A549 (cell line): ENCODE data around the gene BCAS3. TPM values are rescaled to one million over a fixed set of nuclear protein-coding genes. Genes with fewer than 3 reads are reported as not detected.

ENCODE experiments used
- ATAC-seq, 2 experiments: fragments of 200-7000 bp in 1 of 2; fragments of >200 bp in 1 of 2; cut with Nextera tagmentation in 1 of 2; cut with Tn5 transposase in 1 of 2; 3 replicates each; pipeline versions ENCODE4 v1.8.0 to v1.9.1; 2018 to 2020; ENCODE audit warnings: mild to moderate bottlenecking in 1 of 2, moderate library complexity in 1 of 2
- CTCF ChIA-PET: fragments of 300-600 bp; sonication (Branson Sonifier 250); formaldehyde crosslinking; extraction: SDS; loops from one replicate; lab custom pipeline; 2021; ENCODE audit warnings: antibody characterized with exemption, inconsistent platforms; lab: Yijun Ruan, JAX
- POLR2A ChIA-PET: fragments of 350-600 bp; formaldehyde crosslinking; extraction: SDS; loops from one replicate; lab custom pipeline; 2021; ENCODE audit warnings: antibody characterized with exemption, inconsistent platforms; lab: Yijun Ruan, JAX
- DNase-seq, 2 experiments: peaks; one replicate each; pipeline versions ENCODE4 v3.0.0 to v3.0.0-alpha.2; 2011 to 2016; ENCODE audit warnings: low read depth in 1 of 2, low spot score in 1 of 2
- FAIRE-seq: peaks from 2 replicates; lab custom pipeline; 2011; peaks lifted over from hg19 to GRCh38; lab: Jason Lieb, UNC
- H3K27ac ChIP-seq, 2 experiments: fragments of >200 bp; sonication (Bioruptor Twin); formaldehyde crosslinking; 3 replicates each; pipeline ENCODE4 v1.5.1; 2016 to 2017
- H3K4me1 ChIP-seq: fragments of >200 bp; sonication (Bioruptor Twin); formaldehyde crosslinking; 3 replicates; pipeline ENCODE4 v1.6.1; 2016
- H3K4me2 ChIP-seq: fragments of >200 bp; sonication (Bioruptor Twin); formaldehyde crosslinking; 3 replicates; pipeline ENCODE4 v1.6.1; 2016
- H3K4me3 ChIP-seq: fragments of >200 bp; sonication (Bioruptor Twin); formaldehyde crosslinking; 3 replicates; pipeline ENCODE4 v1.5.1; 2016
- H3K9me3 ChIP-seq: fragments of >200 bp; sonication (Bioruptor Twin); formaldehyde crosslinking; 3 replicates; pipeline ENCODE4 v1.6.1; 2016
- CHD2 ChIP-seq: fragments of 150-350 bp; IDR thresholded peaks from 2 replicates; pipeline ENCODE4 v1.6.1; 2014; ENCODE audit warnings: low read length; ENCODE audit not compliant: partially characterized antibody
- CTCF ChIP-seq: fragments of >200 bp; sonication (Bioruptor Twin); formaldehyde crosslinking; IDR thresholded peaks from 3 replicates; pipeline ENCODE4 v1.5.1; 2016
- E2F6 ChIP-seq: IDR thresholded peaks from 2 replicates; pipeline ENCODE4 v1.6.1; 2012; ENCODE audit warnings: low read depth, borderline replicate concordance
- EHMT2 ChIP-seq: fragments of 200-600 bp; sonication (generic); IDR thresholded peaks from 2 replicates; pipeline ENCODE4 v1.6.1; 2016; ENCODE audit warnings: antibody characterized with exemption, low read depth, mild to moderate bottlenecking, moderate library complexity
- EP300 ChIP-seq, 2 experiments: fragments of >200 bp; sonication (Bioruptor Twin); formaldehyde crosslinking; IDR thresholded peaks; 2 replicates in 1 of 2; 3 replicates in 1 of 2; pipeline ENCODE4 v1.6.1; 2016 to 2017
- FOSL2 ChIP-seq, 2 experiments: fragments of 450-650 bp in 1 of 2; fragments of >200 bp in 1 of 2; sonication (Bioruptor Twin) in 1 of 2; formaldehyde crosslinking; IDR thresholded peaks; 2 replicates each; pipeline versions ENCODE4 v1.5.0 to v1.6.1; 2016 to 2020; ENCODE audit warnings: mild to moderate bottlenecking in 1 of 2, moderate library complexity in 1 of 2
- HOXB13 ChIP-seq: fragments of 250-450 bp; sonication (Bioruptor Pico); IDR thresholded peaks from 2 replicates; pipeline ENCODE4 v1.5.0; 2020; ENCODE audit warnings: low read depth, mild to moderate bottlenecking, moderate library complexity
- JUNB ChIP-seq: fragments of >200 bp; sonication (Bioruptor Twin); formaldehyde crosslinking; IDR thresholded peaks from 2 replicates; pipeline ENCODE4 v1.6.1; 2016
- KDM1A ChIP-seq: fragments of 200-600 bp; sonication (generic); IDR thresholded peaks from 2 replicates; pipeline ENCODE4 v1.6.1; 2016; ENCODE audit warnings: low read depth, mild to moderate bottlenecking
- MAFK ChIP-seq: fragments of 450-650 bp; IDR thresholded peaks from 2 replicates; pipeline ENCODE4 v1.6.1; 2014; ENCODE audit not compliant: partially characterized antibody
- MAX ChIP-seq: IDR thresholded peaks from 2 replicates; pipeline ENCODE4 v1.6.1; 2012
- MYC ChIP-seq: IDR thresholded peaks from 2 replicates; pipeline ENCODE4 v1.6.1; 2012; ENCODE audit warnings: mild to moderate bottlenecking, inconsistent platforms, low read length, improper control_type of control experiment, borderline replicate concordance
- NR3C1 ChIP-seq: fragments of >200 bp; sonication (Bioruptor Twin); formaldehyde crosslinking; IDR thresholded peaks from 3 replicates; pipeline ENCODE4 v1.6.1; 2017
- PBX3 ChIP-seq: IDR thresholded peaks from 2 replicates; pipeline ENCODE4 v1.6.1; 2012
- RAD21 ChIP-seq, 2 experiments: fragments of >200 bp in 1 of 2; sonication (Bioruptor Twin) in 1 of 2; formaldehyde crosslinking in 1 of 2; IDR thresholded peaks in 1 of 2; conservative IDR thresholded peaks in 1 of 2; 2 replicates in 1 of 2; 3 replicates in 1 of 2; pipeline ENCODE4 v1.6.1; 2012 to 2018; ENCODE audit warnings: inconsistent platforms in 1 of 2
- SMC3 ChIP-seq: fragments of >200 bp; sonication (Bioruptor Twin); formaldehyde crosslinking; IDR thresholded peaks from 3 replicates; pipeline ENCODE4 v1.6.1; 2018; ENCODE audit warnings: inconsistent platforms
- TP53 ChIP-seq: fragments of 250-450 bp; sonication (Bioruptor Pico); IDR thresholded peaks from 2 replicates; pipeline ENCODE4 v1.5.0; 2021; ENCODE audit warnings: mild to moderate bottlenecking, moderate library complexity
- ZFP36 ChIP-seq: fragments of 450-650 bp; IDR thresholded peaks from 2 replicates; pipeline ENCODE4 v1.6.1; 2014; ENCODE audit warnings: borderline replicate concordance; ENCODE audit not compliant: partially characterized antibody
- ZNF302 ChIP-seq: fragments of 250-450 bp; sonication (Bioruptor Pico); IDR thresholded peaks from 2 replicates; pipeline ENCODE4 v1.9.0; 2021; ENCODE audit warnings: inconsistent platforms, mild to moderate bottlenecking, moderate library complexity
- ZSCAN20 ChIP-seq: fragments of 250-450 bp; sonication (Bioruptor Pico); IDR thresholded peaks from 2 replicates; pipeline ENCODE4 v1.8.0; 2022; ENCODE audit warnings: mild to moderate bottlenecking, moderate library complexity
- WGBS: methylation state at CpG from one replicate; pipeline ENCODE4 v1.1.6; 2017; ENCODE audit errors: missing lambda C conversion rate; 5-methylcytosine and 5-hydroxymethylcytosine counted together
- polyA plus RNA-seq, 4 experiments: library from polyadenylated mRNA; depleted of rRNA in 3 of 4; stranded (reverse); fragments of >200 nt; fragmentation: RNase III in 1 of 4; extraction: RNeasy Plus Mini Kit Qiagen cat#74134 plus additional on column Dnase treatment in 1 of 4; gene quantifications; 2 replicates in 3 of 4; 3 replicates in 1 of 4; pipeline ENCODE4 v1.2.3, GENCODE V29; 2011 to 2017
- TF ChIP-seq, protein P1 (sequence below): fragments of >200 bp; sonication (Bioruptor Twin); formaldehyde crosslinking; IDR thresholded peaks from 3 replicates; pipeline ENCODE4 v1.6.1; 2016
- TF ChIP-seq, protein P2 (sequence below): fragments of 150-350 bp; IDR thresholded peaks from 2 replicates; pipeline ENCODE4 v1.6.1; 2014; ENCODE audit warnings: low read depth, mild to moderate bottlenecking, low read length
- TF ChIP-seq, protein P3 (sequence below): fragments of >200 bp; sonication (Bioruptor Twin); formaldehyde crosslinking; IDR thresholded peaks from 2 replicates; pipeline ENCODE4 v1.6.1; 2016

The BCAS3 gene
- polyA plus RNA-seq, 2 of the 4 experiments (the other 2 are of a cell fraction) = 14.7 to 43.4 TPM

DNA sequence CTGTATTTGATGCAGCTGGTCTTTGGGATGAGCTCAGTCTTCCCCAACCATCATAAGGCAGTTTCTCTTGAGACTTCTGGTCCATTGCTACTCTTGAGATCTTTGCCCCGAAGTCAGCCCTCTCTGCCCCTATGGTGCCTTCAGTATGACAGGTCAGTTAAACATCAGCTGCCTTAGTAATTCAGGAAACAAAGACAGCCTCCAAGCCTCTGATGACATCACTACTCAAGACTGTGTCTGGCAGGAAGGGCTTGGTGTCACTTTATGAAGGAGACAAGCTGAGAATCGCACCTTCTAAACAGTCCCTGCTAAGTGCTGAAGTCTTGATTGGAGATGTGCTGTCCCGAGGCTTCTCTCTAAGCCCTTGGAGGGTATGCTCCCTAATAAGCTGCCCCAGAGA lies 617.1 kb downstream of the BCAS3 start:
- ATAC-seq (peak; percentile 88 to 92), DNase-seq (peak; percentile 50 to 72), FAIRE-seq (no peak)
- 2% methylated on average over 3 of the region's 3 CpGs for WGBS
- peak overlapping the region; percentile 59 for H3K4me2 ChIP-seq
- peaks cover 15% of the 10 kb centered on the region for H3K4me1 ChIP-seq
- peak overlapping the region; percentile 37 to 50; a peak in 3 of 6 replicates for H3K27ac ChIP-seq
- POLR2A ChIA-PET = no interaction called here
- no peak overlapping the region for H3K4me3 ChIP-seq
- CTCF ChIA-PET = interaction anchor here (1.9 kb wide), 1 partner anchor 13 kb away, joined by 10 read pairs; no protein-coding TSS in a partner anchor
- H3K9me3 ChIP-seq = no peaks in the 10 kb centered on the region
- TF ChIP-seq, protein P1, sequence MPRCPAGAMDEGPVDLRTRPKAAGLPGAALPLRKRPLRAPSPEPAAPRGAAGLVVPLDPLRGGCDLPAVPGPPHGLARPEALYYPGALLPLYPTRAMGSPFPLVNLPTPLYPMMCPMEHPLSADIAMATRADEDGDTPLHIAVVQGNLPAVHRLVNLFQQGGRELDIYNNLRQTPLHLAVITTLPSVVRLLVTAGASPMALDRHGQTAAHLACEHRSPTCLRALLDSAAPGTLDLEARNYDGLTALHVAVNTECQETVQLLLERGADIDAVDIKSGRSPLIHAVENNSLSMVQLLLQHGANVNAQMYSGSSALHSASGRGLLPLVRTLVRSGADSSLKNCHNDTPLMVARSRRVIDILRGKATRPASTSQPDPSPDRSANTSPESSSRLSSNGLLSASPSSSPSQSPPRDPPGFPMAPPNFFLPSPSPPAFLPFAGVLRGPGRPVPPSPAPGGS = no peak
- TF ChIP-seq FOSL2 (IDR thresholded peaks at IDR 0.05) = no peak
- TF ChIP-seq FOSL2 (CRISPR knock-in tag; IDR thresholded peaks at IDR 0.05) = no peak
- TF ChIP-seq HOXB13 (CRISPR knock-in tag) = no peak
- no peak for TF ChIP-seq JUNB
- TF ChIP-seq PBX3 = no peak
- no peak for TF ChIP-seq EHMT2
- TF ChIP-seq NR3C1 = no peak
- TF ChIP-seq MAX = no peak
- TF ChIP-seq RAD21 (conservative IDR thresholded peaks at IDR 0.05 in 1 of 2, IDR thresholded peaks at IDR 0.05 in 1 of 2) = no peak
- TF ChIP-seq ZFP36 = no peak
- TF ChIP-seq TP53 (CRISPR knock-in tag) = no peak
- no peak for TF ChIP-seq SMC3
- no peak for TF ChIP-seq MYC
- no peak for TF ChIP-seq CHD2
- TF ChIP-seq, protein P2, sequence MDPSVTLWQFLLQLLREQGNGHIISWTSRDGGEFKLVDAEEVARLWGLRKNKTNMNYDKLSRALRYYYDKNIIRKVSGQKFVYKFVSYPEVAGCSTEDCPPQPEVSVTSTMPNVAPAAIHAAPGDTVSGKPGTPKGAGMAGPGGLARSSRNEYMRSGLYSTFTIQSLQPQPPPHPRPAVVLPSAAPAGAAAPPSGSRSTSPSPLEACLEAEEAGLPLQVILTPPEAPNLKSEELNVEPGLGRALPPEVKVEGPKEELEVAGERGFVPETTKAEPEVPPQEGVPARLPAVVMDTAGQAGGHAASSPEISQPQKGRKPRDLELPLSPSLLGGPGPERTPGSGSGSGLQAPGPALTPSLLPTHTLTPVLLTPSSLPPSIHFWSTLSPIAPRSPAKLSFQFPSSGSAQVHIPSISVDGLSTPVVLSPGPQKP = no peak
- TF ChIP-seq ZSCAN20 (CRISPR knock-in tag) = no peak
- TF ChIP-seq MAFK = no peak

- Histone ChIP-seq H3K4me1 (peaks cover 15% of the 10 kb centered on the region), H3K4me2 (no peak overlapping the region), H3K4me3 (no peak overlapping the region), H3K9me3 (no peaks in the 10 kb centered on the region), H3K27ac (no peak overlapping the region)
- TF ChIP-seq MAX = no peak
- no peak for TF ChIP-seq E2F6
- TF ChIP-seq CTCF = no peak
- TF ChIP-seq, protein P3, sequence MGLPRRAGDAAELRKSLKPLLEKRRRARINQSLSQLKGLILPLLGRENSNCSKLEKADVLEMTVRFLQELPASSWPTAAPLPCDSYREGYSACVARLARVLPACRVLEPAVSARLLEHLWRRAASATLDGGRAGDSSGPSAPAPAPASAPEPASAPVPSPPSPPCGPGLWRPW = no peak
- no peak for TF ChIP-seq KDM1A
- no peak for TF ChIP-seq ZNF302
- no peak for TF ChIP-seq EP300 (IDR thresholded peaks at IDR 0.05)
- TF ChIP-seq, protein P2 = no peak
- POLR2A ChIA-PET = no interaction called here
- WGBS = 93% methylated on average over 2 of the region's 2 CpGs
- ATAC-seq (no peak), DNase-seq (no peak), FAIRE-seq (no peak)
- CTCF ChIA-PET = interaction anchor here (1.9 kb wide), 1 partner anchor 11 kb away, joined by 10 read pairs; no protein-coding TSS in a partner anchor
Measured at GRCh38 chr17:61296058-61296457, 618.4 kb downstream of the BCAS3 start.
